ENCODE measurements around the gene ARPIN. TPM values are rescaled to one million over a fixed set of nuclear protein-coding genes. Genes with fewer than 3 reads are reported as not detected.

Gene ARPIN
- total and polyA plus RNA-seq, 3 experiments from 2014 or later, result 0.02 TPM; not detected in 1

DNA sequence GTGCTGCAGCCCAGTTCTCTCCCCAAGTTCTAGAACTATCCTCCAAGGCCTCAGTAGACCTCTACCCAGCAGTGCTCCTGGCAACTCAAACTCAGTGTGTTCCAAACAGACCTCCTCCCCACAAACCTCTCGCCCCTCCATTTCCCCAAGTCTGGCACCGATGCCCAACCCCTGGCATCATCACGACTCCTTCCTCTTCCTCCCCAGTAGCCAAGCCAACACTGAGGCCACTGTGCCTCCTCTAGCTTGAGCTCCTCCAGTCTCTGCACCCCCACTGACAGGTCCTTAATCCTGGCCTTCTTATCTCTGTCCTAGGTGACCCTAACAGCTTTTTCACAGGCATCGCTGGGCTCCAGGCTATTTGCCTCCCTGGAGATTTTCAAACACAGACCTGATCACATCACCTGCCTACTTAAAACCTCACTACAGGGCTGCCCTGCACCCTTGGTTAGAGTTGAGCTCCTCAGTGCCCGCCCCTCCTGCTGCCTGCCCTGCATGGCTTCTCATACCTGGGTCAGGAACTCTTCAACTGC, 6.8 kb downstream of the ARPIN start:
- no peaks in the 10 kb centered on the region for H3K36me3 Mint-ChIP-seq
- H3K4me3 Mint-ChIP-seq, result no peak overlapping the region
- no peaks in the 10 kb centered on the region for H3K9me3 ChIP-seq (ENCODE audit: low read length)
- H3K4me3 ChIP-seq (ENCODE audit: low read length), result no peak overlapping the region
- CTCF ChIA-PET, result interaction anchor here (1.1 kb wide), 1 partner anchor 31 kb away, joined by 3 read pairs; no protein-coding TSS in a partner anchor
- POLR2A ChIA-PET, result interaction anchor here (0.6 kb wide), 1 partner anchor 16 kb away, joined by 9 read pairs; no protein-coding TSS in a partner anchor
- DNase-seq, result no peak
- no peaks in the 10 kb centered on the region for H3K4me1 Mint-ChIP-seq
- H3K27ac ChIP-seq (ENCODE audit: low read depth, low read length), result no peak overlapping the region
- peaks cover 9 to 42% of the 10 kb centered on the region in 2 donors for H3K27me3 Mint-ChIP-seq
- H3K27ac Mint-ChIP-seq, result peak overlapping the region in 1 of 8 donors; percentile 88
- H3K36me3 ChIP-seq (ENCODE audit: insufficient read depth, low read length), result no peaks in the 10 kb centered on the region
- no peaks in the 10 kb centered on the region for H3K27me3 ChIP-seq (ENCODE audit: insufficient read depth, low read length, poor library complexity, severe bottlenecking)
- no peaks in the 10 kb centered on the region for H3K4me1 ChIP-seq (ENCODE audit: insufficient read depth, low read length)
- H3K9me3 Mint-ChIP-seq, result no peaks in the 10 kb centered on the region

DNA sequence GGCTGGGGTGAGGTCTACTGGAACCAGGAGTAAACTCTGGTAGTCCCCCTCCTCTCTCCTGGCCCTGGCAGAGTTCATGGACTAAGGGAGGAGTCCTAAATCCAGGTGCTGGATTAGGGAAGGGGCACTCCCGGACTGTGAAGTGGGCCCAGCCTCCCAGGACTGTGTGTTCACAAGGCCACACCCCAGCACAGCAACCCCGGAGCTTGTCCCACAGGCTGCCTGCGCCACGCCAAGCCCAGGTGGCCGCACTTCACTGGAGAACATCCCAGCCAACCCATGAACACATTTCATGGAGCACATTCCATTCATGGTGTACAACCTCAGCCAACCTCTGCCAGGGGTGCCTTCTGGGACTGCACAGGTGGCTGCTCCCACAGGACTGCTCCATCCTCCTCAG, 8.2 kb downstream of the ARPIN start:
- no peak overlapping the region for H3K27ac Mint-ChIP-seq
- Histone ChIP-seq H3K27me3 (ENCODE audit: insufficient read depth, low read length, poor library complexity, severe bottlenecking) (no peaks in the 10 kb centered on the region), H3K4me3 (ENCODE audit: low read length) (no peak overlapping the region), H3K4me1 (ENCODE audit: insufficient read depth, low read length) (no peaks in the 10 kb centered on the region), H3K9me3 (ENCODE audit: low read length) (no peaks in the 10 kb centered on the region), H3K36me3 (ENCODE audit: insufficient read depth, low read length) (no peaks in the 10 kb centered on the region), H3K27ac (ENCODE audit: low read depth, low read length) (no peak overlapping the region)
- no peaks in the 10 kb centered on the region for H3K9me3 Mint-ChIP-seq
- H3K36me3 Mint-ChIP-seq, result no peaks in the 10 kb centered on the region
- H3K4me1 Mint-ChIP-seq, result no peaks in the 10 kb centered on the region
- peaks cover 8 to 37% of the 10 kb centered on the region in 2 donors for H3K27me3 Mint-ChIP-seq
- CTCF ChIA-PET, result no interaction called here
- POLR2A ChIA-PET, result no interaction called here
- H3K4me3 Mint-ChIP-seq, result no peak overlapping the region
- DNase-seq, result no peak

DNA sequence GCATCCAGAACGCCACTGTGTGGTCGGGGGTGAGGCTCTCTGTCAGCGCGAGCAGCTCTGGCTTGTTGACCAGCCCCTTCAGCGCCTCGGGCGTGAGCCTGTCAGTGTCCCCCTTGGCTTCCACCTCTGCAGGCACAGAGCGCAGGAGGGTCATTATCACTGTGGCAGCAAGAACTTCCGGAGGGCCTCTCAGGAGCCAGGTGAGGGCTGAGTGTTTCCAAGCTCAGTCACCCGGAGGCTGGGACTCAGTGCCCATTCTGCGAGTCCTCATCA, 9.0 kb downstream of the ARPIN start:
- CTCF ChIA-PET, result no interaction called here
- Histone ChIP-seq H3K36me3 (ENCODE audit: insufficient read depth, low read length) (no peaks in the 10 kb centered on the region), H3K4me1 (ENCODE audit: insufficient read depth, low read length) (no peaks in the 10 kb centered on the region), H3K27me3 (ENCODE audit: insufficient read depth, low read length, poor library complexity, severe bottlenecking) (no peaks in the 10 kb centered on the region), H3K9me3 (ENCODE audit: low read length) (no peaks in the 10 kb centered on the region), H3K4me3 (ENCODE audit: low read length) (no peak overlapping the region), H3K27ac (ENCODE audit: low read depth, low read length) (no peak overlapping the region)
- H3K4me3 Mint-ChIP-seq, result no peak overlapping the region
- no peaks in the 10 kb centered on the region for H3K36me3 Mint-ChIP-seq
- no peaks in the 10 kb centered on the region for H3K9me3 Mint-ChIP-seq
- DNase-seq, result no peak
- POLR2A ChIA-PET, result no interaction called here
- peak overlapping the region in 1 of 8 donors; percentile 48 for H3K27ac Mint-ChIP-seq
- peaks cover 3 to 31% of the 10 kb centered on the region in 2 donors for H3K27me3 Mint-ChIP-seq
- H3K4me1 Mint-ChIP-seq, result no peaks in the 10 kb centered on the region

DNA sequence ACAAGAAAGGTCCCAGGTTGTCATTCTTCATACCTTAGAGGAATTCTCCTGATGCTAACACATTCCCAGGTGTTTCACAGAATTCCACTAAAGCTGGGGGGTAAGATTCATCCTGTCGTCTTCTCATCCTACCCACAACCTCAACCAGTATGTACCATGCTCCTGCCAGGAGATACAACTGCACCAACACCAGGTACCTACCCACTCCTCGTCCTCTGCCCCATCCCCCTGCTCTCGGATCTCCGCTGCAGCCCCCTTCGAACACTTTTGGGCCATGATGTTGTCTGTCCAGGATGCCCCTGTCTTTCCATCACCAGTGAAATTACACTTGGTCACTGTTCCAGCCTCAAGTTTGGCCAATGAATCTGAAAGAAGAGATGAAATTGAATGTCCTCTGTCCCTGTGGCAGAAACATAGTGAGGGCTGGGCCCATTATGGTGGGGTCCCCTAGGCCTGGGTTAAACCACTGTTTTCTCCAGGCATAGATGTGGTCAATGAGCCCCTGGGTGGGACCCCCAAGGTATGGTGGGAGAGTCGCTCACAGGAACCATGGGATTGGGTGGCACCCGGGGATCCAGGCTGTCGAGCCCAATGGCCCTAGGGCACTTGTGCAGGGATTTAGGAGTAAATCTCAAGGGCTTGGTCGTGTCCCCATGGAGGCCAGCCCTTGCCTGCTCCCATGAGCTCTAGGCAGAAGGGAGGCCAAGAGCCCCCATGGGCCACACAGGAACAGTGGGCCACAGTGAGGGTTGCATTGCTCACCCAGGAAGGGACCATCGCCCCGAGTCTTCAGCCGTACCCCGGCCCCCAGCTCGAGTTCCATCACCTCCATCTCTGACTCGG, 9.5 kb downstream of the ARPIN start:
- no peaks in the 10 kb centered on the region for H3K4me1 ChIP-seq (ENCODE audit: insufficient read depth, low read length)
- Mint-ChIP-seq H3K4me1 (no peaks in the 10 kb centered on the region), H3K27me3 (peaks cover 3 to 34% of the 10 kb centered on the region in 2 donors), H3K9me3 (no peaks in the 10 kb centered on the region), H3K27ac (no peak overlapping the region), H3K4me3 (no peak overlapping the region), H3K36me3 (no peaks in the 10 kb centered on the region)
- ChIA-PET CTCF (no interaction called here), POLR2A (no interaction called here)
- no peak overlapping the region for H3K4me3 ChIP-seq (ENCODE audit: low read length)
- no peaks in the 10 kb centered on the region for H3K27me3 ChIP-seq (ENCODE audit: insufficient read depth, low read length, poor library complexity, severe bottlenecking)
- no peaks in the 10 kb centered on the region for H3K36me3 ChIP-seq (ENCODE audit: insufficient read depth, low read length)
- no peak overlapping the region for H3K27ac ChIP-seq (ENCODE audit: low read depth, low read length)
- H3K9me3 ChIP-seq (ENCODE audit: low read length), result no peaks in the 10 kb centered on the region
- DNase-seq, result no peak

DNA sequence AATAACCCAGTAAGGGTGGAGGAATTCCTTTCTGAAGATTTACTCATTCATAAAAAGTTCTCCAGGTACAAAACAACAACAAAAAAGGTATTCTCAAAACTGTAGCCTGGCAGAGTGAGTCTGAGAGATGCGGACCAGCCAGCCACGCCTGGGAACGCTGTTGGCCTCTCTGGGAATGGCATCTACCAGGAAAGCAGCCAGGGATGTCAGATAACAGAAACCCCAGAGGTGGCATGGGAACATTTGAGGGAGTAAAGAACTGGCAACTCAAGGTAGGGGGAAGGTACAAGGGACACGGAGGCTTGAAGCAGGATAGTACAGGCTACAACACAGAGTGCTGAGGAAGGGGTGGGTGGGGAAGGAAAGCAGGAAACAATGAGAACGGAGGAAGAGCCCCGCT, 11.9 kb downstream of the ARPIN start:
- H3K4me3 Mint-ChIP-seq, result no peak overlapping the region
- no peaks in the 10 kb centered on the region for H3K4me1 Mint-ChIP-seq
- no peak overlapping the region for H3K4me3 ChIP-seq (ENCODE audit: low read length)
- POLR2A ChIA-PET, result no interaction called here
- H3K27me3 Mint-ChIP-seq, result peaks cover 3 to 26% of the 10 kb centered on the region in 2 donors
- no peaks in the 10 kb centered on the region for H3K9me3 ChIP-seq (ENCODE audit: low read length)
- H3K27ac Mint-ChIP-seq, result no peak overlapping the region
- H3K27me3 ChIP-seq (ENCODE audit: insufficient read depth, low read length, poor library complexity, severe bottlenecking), result no peaks in the 10 kb centered on the region
- no peak for DNase-seq
- H3K36me3 ChIP-seq (ENCODE audit: insufficient read depth, low read length), result no peaks in the 10 kb centered on the region
- no peaks in the 10 kb centered on the region for H3K9me3 Mint-ChIP-seq
- H3K4me1 ChIP-seq (ENCODE audit: insufficient read depth, low read length), result no peaks in the 10 kb centered on the region
- no peak overlapping the region for H3K27ac ChIP-seq (ENCODE audit: low read depth, low read length)
- CTCF ChIA-PET, result no interaction called here
- H3K36me3 Mint-ChIP-seq, result no peaks in the 10 kb centered on the region

DNA sequence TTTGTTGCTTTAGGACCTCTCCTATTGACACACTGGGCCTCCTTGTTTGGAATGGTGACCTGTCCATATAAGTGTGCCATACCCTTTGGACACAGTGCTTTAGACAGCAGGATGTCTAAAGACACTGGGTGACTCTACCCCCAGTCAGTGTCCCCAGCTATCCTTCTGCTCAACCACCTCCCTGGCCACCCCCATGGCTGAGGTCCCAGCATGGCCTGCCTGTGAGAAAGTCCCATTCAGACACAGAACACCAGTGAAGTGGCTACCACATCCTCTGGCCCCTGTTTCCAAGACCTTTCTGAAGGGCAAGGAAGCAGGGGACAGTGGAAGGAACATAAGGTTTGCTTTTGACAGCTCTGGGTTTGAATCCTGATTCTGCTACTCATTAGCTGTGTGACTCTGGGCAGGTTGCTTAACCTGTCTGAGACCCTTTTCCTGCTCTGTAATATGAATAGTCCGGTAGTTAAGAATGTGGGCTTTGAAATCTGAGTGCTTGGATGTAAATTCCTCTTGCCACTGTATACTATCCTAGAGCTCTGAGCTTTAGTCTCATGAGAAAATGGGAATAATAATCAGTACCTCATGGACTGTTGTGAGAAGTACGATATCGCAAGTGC, 12.7 kb downstream of the ARPIN start:
- H3K4me3 Mint-ChIP-seq, result no peak overlapping the region
- POLR2A ChIA-PET, result interaction anchor here (0.5 kb wide), 1 partner anchor 21 kb away, joined by 4 read pairs; no protein-coding TSS in a partner anchor
- CTCF ChIA-PET, result no interaction called here
- H3K27ac Mint-ChIP-seq, result peak overlapping the region in 1 of 8 donors; percentile 48
- Histone ChIP-seq H3K27ac (ENCODE audit: low read depth, low read length) (no peak overlapping the region), H3K4me1 (ENCODE audit: insufficient read depth, low read length) (no peaks in the 10 kb centered on the region), H3K9me3 (ENCODE audit: low read length) (no peaks in the 10 kb centered on the region), H3K36me3 (ENCODE audit: insufficient read depth, low read length) (no peaks in the 10 kb centered on the region), H3K27me3 (ENCODE audit: insufficient read depth, low read length, poor library complexity, severe bottlenecking) (no peaks in the 10 kb centered on the region), H3K4me3 (ENCODE audit: low read length) (no peak overlapping the region)
- H3K4me1 Mint-ChIP-seq, result peaks cover 1 to 3% (median 2%) of the 10 kb centered on the region in 3 donors
- no peaks in the 10 kb centered on the region for H3K9me3 Mint-ChIP-seq
- no peak for DNase-seq
- peaks cover 3 to 19% of the 10 kb centered on the region in 2 donors for H3K27me3 Mint-ChIP-seq
- H3K36me3 Mint-ChIP-seq, result no peaks in the 10 kb centered on the region

DNA sequence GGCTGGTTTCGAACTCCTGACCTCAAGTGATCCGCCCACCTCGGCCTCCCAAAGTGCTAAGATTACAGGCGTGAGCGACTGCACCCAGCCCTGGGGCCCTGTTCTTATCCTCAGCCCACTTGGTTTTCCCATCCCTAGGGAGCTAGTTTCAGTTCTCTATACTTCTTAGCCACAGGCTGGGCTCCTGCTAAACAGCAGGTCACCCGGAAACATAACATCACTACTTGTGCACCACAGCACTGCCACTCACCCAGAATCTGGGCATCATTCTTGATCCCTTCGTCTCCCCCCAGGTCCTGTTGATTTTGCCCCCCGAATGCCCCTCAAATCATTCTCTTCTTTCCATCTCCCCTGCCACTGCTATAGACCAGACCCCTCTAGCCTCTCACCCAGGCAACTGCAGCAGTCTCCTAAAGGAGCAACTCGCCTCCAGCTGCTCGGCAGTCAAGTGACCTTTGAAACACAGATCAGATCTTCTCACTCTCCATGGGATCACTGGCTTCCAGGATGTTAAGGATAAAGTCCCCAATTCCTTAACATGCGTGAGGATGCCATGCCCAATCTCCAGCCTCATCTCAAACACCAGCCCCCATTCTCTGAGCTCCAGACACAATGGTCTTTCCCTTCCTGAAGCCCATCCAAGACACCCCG, 13.3 kb downstream of the ARPIN start:
- Mint-ChIP-seq H3K4me1 (peaks cover 6 to 9% (median 7%) of the 10 kb centered on the region in 3 donors), H3K27me3 (peaks cover 3 to 19% of the 10 kb centered on the region in 2 donors), H3K4me3 (no peak overlapping the region), H3K36me3 (peaks cover 0 to under 1% (median 0%) of the 10 kb centered on the region in 3 donors), H3K9me3 (no peaks in the 10 kb centered on the region), H3K27ac (no peak overlapping the region)
- Histone ChIP-seq H3K4me3 (ENCODE audit: low read length) (no peak overlapping the region), H3K4me1 (ENCODE audit: insufficient read depth, low read length) (no peaks in the 10 kb centered on the region), H3K9me3 (ENCODE audit: low read length) (no peaks in the 10 kb centered on the region), H3K27ac (ENCODE audit: low read depth, low read length) (no peak overlapping the region), H3K27me3 (ENCODE audit: insufficient read depth, low read length, poor library complexity, severe bottlenecking) (no peaks in the 10 kb centered on the region), H3K36me3 (ENCODE audit: insufficient read depth, low read length) (no peaks in the 10 kb centered on the region)
- DNase-seq, result no peak
- ChIA-PET CTCF (interaction anchor here (1.3 to 2.5 kb wide), 2 partner anchors 153 to 171 kb away, joined by 3 to 20 read pairs; no protein-coding TSS in a partner anchor), POLR2A (interaction anchor here (0.5 kb wide), 1 partner anchor 22 kb away, joined by 4 read pairs; no protein-coding TSS in a partner anchor)
